ENCODE results near the gene ETV6.

ETV6 gene

DNA sequence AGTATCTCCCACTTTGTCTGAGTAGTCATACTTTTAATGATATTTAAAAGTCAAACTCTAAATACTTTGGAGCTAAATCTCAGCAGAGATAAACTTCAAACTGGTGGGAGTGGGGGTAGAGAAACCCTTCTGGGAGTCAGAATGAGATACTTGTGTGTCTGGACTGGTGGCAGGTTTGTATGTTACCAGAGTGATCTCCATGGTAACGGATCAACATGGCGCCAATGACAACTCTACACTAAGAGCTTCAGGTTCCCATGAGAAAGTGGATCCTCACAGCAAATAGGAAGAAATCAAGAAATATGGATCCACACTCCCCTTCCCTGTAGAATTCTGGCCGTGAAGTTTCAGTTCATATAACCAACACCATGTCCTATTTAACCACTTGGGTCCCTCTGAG lies 121.9 kb downstream of the ETV6 start:
- DNase-seq = no peak

DNA sequence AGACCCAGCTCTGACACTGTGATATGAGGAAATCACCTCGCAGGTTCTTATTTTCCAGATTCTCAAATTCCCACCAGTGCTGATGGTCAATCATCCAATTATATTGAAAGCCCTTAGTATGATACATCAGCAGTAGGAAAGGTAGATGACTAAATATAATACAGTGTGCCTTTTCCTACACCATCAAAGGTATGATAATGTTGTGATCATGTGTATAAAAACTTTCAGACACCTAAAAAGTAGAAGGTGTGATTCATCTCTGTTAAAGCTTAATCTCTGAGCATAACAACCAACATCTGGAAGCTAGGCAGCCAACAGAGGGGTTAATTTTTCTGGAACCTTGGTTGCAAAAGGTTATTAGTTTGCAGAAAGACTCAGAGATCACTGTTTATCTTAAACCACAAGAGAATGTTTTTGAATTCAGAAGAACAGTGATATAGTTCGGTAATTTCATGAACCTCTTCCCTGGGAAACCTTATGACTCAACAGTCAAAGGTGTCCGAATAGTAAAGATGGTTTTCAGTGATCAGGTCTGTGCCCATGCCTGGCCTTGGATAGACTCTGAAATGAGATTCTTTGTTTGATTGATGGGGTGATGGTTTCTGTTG lies 122.5 kb downstream of the ETV6 start:
- DNase-seq = no peak

DNA sequence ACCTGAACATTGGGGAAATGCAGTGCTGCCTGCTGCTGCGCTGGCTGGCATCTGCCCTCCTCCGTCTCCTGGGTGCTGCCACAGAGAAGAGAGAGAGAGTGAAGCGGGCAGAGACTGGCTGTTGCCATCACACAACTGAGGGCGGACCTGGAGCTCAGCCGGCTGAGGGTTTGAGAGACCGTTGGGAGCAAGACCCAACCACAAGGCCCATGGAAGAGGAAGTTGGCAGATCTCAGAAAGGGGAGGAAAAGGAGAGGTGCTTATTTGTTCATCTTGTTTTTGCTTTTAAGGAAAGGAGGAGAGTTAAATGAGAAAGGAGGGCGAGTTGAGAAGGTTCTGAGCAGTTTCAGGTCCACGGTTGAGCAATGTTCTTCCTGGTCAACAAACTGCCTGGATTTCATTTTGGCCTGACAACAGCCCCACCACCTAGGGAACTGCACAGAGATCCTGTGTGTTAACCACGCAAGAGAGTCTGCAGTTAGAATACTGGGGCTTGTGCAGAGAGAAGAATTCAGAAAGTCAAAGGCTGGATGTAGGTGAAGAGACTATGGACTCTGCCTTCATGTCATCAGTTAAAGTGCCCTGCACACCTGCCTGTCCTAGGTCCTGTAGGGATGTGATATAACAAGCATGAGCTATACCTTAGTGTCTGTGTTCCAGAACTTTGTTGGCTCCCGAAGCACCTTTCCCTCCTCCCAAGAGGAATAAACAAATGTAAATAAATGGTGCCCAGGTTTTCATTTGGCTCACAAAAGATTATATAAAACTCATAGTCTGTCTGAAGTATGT lies 124.6 kb downstream of the ETV6 start:
- peak in 12 of 58 donors; percentile 14 to 59 (median 21) for DNase-seq

DNA sequence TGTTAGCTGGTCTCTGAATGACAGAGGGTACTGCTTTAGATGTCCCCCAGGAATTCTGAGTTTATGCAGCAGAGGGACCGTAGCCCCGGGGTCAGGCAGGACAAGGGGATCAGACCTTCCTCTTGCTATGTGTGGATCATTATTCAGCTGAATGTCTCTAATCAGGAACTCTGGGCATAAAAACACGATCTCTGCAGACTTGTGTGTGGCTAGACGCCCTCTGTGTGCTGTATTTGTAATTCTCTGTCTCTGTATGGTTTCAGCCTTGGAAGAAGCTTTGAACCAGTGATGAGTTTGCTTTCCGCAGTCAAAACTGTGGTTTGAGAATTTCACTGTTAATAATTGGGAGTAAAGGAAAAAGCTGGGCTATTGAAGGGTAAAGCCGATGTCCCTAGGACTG lies 125.3 kb downstream of the ETV6 start:
- no peak for DNase-seq

DNA sequence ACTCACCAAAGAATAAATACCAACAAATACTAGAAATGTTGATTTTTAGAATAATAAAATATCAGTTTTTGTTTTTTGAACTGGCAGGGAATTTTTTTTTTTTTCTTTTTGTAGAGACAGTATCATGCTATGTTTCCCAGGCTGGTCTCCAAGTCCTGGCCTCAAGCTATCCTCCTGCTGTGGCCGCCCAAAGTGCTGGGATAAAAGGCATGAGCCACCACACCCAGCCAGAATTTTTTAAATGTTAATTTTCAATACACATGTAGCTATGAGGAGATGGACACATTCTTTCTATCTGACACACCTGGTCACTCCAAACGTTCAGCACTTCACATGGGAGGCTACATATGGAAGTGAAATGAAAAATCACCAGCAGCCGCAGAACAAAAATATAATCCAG lies 126.8 kb downstream of the ETV6 start:
- DNase-seq = no peak

DNA sequence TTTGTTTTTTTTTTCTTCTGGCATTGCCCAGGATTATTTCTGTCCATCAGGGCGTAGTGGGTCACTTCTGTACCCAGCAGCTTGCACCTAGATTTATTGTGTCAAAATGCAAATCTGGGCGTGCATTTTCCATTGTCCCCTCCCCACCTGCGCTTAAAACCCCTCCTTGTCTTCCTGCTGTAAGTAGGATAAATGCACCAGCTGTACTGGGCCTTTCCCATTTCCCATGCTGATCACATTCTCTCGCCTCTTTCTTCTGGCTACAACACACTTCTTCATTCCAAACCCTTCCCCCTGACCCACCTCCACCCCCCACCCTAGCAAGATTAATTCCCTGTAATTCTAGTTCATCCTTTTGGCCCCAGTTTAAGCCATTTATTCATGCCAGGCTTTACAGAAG lies 128.0 kb downstream of the ETV6 start:
- DNase-seq = no peak

DNA sequence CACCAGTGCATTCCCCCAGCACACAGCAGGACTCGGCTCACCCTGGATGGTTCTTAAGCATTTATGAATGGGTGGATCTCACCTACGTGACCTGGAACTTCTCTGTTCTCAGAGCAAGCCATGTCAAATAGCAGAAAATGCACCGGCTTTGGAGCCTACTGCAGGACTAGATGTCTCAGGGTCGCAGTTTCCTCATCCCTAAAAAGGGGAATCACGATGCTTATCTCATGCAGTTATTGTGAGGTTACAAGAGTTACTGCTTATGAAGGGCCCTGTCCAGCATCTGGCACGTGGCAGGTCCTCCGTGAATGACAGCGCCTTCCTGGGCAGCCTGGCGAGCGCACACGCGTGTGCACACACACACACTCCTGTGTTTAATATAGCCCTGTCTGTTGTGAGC lies 128.5 kb downstream of the ETV6 start:
- DNase-seq = no peak

DNA sequence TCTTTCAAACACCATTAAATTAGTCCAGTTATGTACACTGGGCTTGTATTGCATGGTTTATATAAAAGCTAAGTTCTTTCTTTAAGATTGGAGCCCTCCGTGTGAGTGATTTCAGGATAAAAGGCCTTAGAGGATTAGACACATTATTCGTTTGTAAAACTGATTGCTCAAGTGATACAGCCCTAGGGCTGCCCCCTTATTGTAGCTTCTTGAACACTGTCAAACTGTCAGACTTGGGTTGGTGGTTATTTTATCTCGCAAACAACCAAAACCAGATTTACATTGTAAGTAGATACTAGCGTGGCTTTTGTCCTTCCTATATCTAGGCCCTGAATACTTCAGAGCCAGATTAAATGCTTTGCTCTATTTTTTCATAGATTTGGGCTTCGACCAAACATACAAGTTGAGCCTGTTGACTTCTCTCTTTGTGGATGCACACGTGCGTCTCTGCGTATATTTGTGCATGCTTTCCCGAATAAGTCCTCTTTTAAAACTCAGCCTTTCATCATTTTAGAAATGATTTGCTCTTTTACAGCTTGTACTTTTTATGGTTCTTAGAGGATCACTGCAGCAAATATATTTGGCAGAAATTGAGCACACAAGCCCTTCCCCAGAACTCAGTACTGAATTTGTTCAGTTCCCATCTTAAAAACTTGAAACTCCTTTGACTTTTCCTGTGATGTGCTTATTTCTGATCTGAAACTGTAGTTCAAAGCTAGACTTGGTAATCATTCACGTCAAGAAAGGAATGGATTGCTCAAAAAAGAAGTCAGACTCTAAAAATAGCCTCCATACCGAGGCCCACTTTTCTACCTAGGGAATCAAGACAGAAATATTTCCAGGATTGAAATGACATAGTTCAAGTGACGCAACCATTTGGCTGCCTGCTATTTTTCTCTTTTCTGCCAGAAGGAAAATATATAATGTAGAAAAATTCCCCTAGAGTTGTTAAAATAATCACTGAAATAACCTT lies 129.5 kb downstream of the ETV6 start:
- no peak for DNase-seq

DNA sequence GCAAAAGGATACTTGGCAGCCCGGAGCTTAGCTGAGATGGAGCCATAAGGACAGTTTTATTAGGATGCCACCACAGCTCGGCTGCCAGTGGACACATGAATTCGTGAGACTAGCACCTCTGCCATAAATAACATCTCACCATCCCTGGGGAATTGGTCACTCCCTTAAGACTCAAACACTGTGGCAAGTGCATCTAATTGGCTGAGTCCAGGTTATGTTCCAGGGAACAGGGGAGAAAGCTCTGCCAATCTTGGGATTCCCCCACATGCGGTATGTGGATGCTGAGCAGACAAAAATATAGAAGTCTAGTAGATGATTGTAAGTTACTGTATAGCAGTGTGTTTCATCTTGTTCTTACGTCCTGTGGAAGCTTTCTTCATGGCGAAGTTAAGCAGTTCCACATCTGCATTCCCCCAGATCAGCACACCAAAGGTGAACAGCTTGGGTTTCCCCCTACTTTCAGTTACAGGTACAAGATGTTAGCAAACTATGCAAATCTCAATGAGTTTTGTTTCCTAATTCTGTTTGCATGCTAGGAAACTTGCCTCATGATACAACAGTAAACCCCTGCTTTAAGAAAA lies 131.1 kb downstream of the ETV6 start:
- DNase-seq = no peak

DNA sequence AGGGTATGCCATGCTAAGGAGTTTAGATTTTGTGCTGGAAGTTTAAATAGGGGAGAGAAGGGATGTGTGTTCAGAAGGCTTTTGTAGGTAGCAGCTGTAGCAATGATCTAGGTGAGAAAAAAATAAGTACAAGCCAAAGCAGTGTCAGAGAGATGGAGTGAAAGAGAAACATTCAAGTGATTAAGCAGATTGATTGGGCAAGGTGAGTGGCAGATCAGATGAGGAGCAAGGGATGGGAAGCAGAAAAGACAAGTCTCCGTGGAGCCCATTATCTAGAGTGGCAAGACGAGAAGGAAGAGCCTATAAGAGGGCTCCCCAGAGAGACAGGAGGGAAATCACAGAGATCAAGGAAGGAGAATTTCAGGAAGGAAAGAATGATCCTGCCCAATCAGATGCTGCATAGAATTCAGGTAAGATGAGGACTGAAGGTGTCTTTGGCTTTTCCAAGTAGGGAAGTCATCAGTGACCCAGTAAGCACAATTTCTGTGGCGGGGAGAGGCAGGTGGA lies 133.5 kb downstream of the ETV6 start:
- DNase-seq = no peak

DNA sequence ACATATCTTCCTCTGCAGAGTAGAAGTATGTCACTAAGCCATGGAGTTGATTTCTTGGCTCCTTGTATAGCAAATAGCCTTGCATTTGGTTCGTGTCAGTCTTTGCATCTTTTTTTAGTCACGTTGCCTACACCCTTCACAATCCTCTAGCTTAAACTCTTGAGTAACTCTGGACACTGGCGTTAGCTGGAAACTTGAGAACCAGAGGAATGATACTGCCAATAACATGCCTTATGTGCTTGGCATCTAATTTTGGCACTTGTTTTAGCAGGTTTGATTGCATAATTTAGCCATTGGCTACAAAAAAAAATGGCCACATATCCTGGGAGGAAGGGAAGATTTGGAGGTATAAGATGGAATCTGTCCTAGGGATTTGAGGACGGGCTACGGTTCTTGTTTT lies 136.2 kb downstream of the ETV6 start:
- DNase-seq = peak in 2 of 58 donors; percentile 22 to 25

DNA sequence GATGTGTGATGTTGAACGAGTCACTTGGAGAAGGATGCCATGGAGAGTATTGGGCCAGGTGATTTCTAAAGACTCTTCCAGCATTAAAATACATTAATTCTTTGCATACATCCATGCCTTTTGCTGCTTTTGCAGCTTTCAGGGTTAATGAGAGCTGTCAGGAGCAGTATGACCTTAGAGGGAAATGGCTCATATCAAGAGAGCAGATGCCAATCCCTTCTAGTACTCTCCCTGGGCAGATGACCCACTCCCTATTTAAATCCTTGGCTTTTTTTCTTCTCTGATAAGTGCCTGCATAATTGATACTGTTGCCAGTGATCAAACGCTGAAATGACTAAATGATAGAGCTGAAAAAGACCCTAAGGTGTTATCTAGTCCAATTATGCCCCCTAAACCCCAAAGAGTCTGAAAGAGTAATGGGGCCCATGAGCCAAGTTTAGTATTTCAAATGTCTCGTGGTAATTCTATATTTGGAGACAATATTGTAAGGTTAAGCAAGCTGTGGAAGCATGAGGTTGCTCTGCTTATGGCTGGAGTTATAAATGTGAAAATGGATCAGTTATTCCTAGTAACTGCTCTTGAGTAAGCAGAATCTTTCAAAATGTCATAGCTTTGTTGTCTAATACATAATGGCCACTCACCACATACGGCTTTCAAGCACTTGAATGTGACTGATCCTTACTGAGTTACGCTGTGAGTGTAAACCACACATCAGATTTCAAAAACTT lies 137.3 kb downstream of the ETV6 start:
- DNase-seq = no peak

DNA sequence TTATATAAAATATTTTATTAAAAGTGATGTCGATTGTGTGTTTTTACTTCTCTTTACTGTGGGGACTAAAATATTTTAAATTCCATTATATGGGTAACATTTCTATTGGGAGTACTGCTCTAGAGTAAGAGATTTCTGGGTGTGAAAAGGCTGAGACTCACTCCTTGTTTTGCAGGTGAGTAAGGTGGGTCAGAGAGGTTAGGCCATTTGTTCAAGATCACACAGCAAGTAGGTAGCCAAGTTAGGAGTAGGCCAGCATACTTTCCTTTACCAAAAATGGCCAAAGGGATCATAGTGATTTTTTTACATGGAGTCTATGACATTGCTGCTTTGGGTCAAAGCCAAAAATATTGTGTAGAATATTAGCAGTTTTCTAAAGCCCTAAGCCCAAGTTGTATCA lies 138.0 kb downstream of the ETV6 start:
- DNase-seq = no peak

DNA sequence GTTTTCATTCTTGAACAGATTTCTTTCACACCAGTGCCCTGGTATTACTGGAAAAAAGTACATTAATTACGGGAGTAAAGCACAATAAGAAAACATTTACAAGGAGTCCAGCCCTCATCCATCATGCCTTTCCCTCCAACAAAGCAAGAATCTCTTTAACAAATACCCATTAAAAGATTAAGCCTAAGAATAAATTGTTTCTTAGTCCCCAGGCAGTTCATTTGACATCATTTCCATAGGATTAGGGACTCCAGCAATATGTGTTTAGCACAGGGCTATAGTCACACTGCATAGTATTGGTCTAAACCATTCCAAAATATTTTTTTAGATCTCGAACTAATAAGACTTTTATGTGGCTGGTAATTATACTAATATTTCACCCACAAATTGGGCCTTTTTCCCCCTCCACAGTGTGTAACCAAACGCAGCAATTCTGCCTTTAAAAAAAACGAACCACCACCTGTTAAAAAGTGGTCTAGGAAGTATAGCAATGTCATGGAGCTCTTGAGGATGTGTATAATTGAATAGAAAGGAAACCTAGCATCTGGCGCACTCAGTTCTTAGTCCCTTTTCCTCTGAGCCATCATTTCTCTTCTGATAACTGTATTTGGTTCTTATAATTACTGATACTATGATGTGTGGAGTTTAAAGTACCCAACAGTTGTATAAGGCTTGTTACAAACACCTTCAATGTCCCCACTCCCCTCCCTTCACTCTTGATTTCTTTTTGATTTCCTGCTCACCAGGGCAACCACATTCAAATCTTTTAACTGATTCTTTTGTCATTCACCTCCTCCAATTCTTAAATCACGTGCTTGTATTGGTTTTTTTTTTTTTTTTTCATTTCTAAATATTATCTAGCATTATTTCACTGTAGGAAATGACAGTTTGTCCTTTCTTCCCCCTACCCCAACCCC lies 138.7 kb downstream of the ETV6 start:
- no peak for DNase-seq

DNA sequence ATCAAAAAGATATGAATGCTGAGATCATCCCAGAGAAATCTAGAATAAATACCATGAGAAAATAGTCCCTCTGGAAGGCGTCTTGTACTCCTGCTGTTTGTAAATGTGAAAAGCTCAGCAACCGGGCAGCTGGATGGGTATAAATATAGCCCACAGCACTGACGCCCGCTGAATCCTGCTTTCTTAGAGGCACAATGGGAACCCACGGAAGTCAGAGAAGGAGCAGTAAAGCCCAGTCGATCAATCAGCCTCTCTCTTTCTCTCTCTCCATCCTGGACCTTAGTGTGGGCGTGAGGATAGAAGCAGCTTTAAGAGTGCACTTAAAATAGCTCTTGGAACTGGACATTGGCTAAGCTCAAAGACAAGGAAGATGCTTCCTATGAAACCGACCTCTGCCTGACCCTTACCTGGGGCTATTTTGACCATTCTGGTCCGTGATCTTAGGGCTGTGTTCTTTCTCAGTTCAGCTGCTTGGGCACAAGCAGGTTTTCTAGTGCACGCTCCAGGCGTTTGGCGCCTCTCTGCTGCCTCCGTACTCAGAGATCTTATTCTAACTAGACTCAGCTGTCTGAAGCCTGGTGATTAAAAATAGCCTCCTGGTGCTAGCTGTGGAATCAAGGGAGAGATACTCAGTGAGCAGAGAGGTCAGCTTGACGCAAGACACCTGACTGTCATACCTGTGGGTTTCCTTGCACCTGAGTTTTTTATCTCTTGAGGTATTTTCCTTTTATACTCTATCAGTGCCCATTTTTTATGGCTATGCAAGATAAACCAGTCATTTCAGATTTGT lies 144.6 kb downstream of the ETV6 start:
- DNase-seq = peak in 31 of 58 donors; percentile 10 to 71 (median 37)

DNA sequence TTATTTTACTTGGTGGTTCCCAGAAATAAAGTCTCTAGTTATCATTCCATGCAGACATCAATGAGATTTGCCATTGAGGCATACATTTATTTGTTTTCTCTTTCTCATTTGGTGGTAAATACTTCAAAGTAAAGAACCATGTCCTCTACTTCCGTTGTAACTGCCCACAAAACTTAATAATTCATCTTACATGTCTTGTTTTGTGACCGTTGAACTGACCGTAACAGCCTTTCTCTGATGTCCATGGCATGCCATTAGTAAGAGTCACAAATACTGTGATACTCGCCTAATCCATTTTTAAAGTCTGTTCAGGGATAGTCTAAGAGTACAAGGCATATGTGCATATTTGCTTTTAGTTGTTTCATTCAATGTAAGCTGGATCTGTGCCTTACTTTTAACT lies 145.3 kb downstream of the ETV6 start:
- DNase-seq = no peak

DNA sequence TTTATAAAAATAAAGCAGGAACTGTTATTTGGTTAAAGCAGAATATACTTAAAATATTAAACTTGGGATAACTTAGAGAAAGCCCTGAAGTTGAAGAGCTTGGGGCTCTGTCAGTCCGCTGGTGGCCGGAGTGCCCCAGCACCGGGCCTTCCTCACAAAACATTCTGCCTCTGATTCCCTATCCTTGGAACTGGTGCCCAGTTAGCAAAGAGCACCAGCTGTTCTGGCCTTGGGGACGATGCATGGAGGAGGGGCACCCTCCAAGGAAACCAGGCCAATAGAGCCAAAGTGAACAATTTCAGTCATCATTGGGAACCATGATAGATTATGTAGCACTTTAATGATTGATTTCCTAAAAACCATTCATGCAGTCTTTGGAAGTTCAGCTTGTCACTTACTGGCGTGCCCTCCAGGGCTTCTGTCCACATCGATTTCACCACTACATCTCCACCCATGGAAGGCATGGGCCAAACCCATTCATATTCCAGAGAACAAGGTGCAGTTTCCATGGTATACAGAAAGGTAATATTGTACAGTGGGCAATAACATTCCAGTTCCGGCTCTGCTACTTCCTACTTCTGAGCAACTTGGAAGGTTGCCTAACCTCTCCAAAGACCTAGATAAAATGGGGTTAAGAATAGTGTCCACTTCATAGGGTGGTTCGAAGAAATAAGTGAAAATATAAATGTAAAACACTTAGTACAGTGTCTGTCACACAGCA lies 145.9 kb downstream of the ETV6 start:
- DNase-seq = no peak

DNA sequence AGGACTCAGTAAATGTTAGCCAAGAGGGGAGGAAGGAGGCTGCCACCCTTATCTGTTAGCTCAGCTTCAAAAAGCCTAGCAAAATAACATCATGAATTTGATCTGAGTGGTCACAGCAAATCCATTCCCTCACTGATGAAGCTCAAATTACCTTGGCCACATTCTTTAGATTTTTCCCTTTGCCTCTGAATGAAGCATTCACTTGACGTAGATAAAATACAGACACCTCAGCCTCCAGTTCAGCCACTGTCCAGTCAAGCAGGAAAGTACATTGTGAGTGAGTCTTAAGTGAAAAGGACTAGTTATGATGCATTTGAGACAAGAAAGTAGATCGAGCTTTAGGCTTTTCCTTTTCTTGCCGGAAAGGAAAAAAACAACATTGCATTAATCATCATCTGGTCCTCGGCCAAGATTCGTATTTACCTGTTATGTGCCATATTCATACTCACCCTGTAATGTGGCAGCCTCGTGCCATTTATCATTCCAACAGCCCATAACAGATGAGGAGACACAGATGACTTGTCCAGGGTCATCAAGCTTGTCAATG lies 146.5 kb downstream of the ETV6 start:
- DNase-seq = no peak

All from anterior cingulate cortex (tissue), 58 donors.